HEK293T (cell line): ENCODE data around the gene COL5A1.
A peak's percentile ranks its signal among the peaks of the same experiment; 100 is the strongest.

Source experiments
- CTCF ChIA-PET: fragments of 350-600 bp; formaldehyde crosslinking; extraction: SDS; loops from one replicate; lab custom pipeline; 2021; ENCODE audit warnings: antibody characterized with exemption, inconsistent platforms; lab: Yijun Ruan, JAX
- POLR2A ChIA-PET: fragments of 350-600 bp; formaldehyde crosslinking; extraction: SDS; loops from one replicate; lab custom pipeline; 2020; ENCODE audit warnings: antibody characterized with exemption, inconsistent platforms; lab: Yijun Ruan, JAX
- DNase-seq: peaks from one replicate; pipeline ENCODE4 v3.0.0; 2012; ENCODE audit warnings: mixed read lengths; ENCODE audit errors: extremely low spot score
- ARNT ChIP-seq: fragments of 450-650 bp; IDR thresholded peaks from 2 replicates; pipeline ENCODE4 v1.6.1; 2017; ENCODE audit warnings: mild to moderate bottlenecking
- BHLHE40 ChIP-seq: fragments of 450-650 bp; IDR thresholded peaks from 2 replicates; pipeline ENCODE4 v1.6.1; 2016; ENCODE audit warnings: mild to moderate bottlenecking, moderate library complexity, borderline replicate concordance
- CTBP1 ChIP-seq: fragments of 450-650 bp; IDR thresholded peaks from 2 replicates; pipeline ENCODE4 v1.6.1; 2016; ENCODE audit warnings: borderline replicate concordance
- ELF4 ChIP-seq: fragments of 450-650 bp; IDR thresholded peaks from 2 replicates; pipeline ENCODE4 v1.6.1; 2017; ENCODE audit warnings: antibody characterized with exemption
- FOXA1 ChIP-seq: fragments of 450-650 bp; IDR thresholded peaks from 2 replicates; pipeline ENCODE4 v1.6.1; 2016; ENCODE audit warnings: mild to moderate bottlenecking
- FOXK2 ChIP-seq: fragments of 450-650 bp; IDR thresholded peaks from 2 replicates; pipeline ENCODE4 v1.6.1; 2016; ENCODE audit warnings: mild to moderate bottlenecking
- FOXM1 ChIP-seq: fragments of 450-650 bp; IDR thresholded peaks from 2 replicates; pipeline ENCODE4 v1.6.1; 2017; ENCODE audit warnings: mild to moderate bottlenecking, borderline replicate concordance
- HDGF ChIP-seq: fragments of 450-650 bp; IDR thresholded peaks from 2 replicates; pipeline ENCODE4 v1.6.1; 2017; ENCODE audit warnings: antibody characterized with exemption, borderline replicate concordance
- L3MBTL2 ChIP-seq: fragments of 450-650 bp; conservative IDR thresholded peaks from 2 replicates; pipeline ENCODE4 v1.6.1; 2016; ENCODE audit warnings: mild to moderate bottlenecking
- LEF1 ChIP-seq: fragments of 450-650 bp; IDR thresholded peaks from 2 replicates; pipeline ENCODE4 v1.6.1; 2017; ENCODE audit warnings: mild to moderate bottlenecking, borderline replicate concordance
- NFRKB ChIP-seq: fragments of 450-650 bp; IDR thresholded peaks from 2 replicates; pipeline ENCODE4 v1.6.1; 2016; ENCODE audit warnings: mild to moderate bottlenecking, moderate library complexity
- SP1 ChIP-seq: fragments of 450-650 bp; IDR thresholded peaks from 2 replicates; pipeline ENCODE4 v1.6.1; 2017
- SUZ12 ChIP-seq: fragments of 450-650 bp; IDR thresholded peaks from 2 replicates; pipeline ENCODE4 v1.6.1; 2016; ENCODE audit warnings: mild to moderate bottlenecking
- TARDBP ChIP-seq: fragments of 450-650 bp; IDR thresholded peaks from 2 replicates; pipeline ENCODE4 v1.6.1; 2016
- ZNF384 ChIP-seq: fragments of 450-650 bp; IDR thresholded peaks from 2 replicates; pipeline ENCODE4 v1.6.1; 2016
- TF ChIP-seq, protein P1 (sequence below): fragments of 450-650 bp; IDR thresholded peaks from 2 replicates; pipeline ENCODE4 v1.6.1; 2016

COL5A1 gene

DNA sequence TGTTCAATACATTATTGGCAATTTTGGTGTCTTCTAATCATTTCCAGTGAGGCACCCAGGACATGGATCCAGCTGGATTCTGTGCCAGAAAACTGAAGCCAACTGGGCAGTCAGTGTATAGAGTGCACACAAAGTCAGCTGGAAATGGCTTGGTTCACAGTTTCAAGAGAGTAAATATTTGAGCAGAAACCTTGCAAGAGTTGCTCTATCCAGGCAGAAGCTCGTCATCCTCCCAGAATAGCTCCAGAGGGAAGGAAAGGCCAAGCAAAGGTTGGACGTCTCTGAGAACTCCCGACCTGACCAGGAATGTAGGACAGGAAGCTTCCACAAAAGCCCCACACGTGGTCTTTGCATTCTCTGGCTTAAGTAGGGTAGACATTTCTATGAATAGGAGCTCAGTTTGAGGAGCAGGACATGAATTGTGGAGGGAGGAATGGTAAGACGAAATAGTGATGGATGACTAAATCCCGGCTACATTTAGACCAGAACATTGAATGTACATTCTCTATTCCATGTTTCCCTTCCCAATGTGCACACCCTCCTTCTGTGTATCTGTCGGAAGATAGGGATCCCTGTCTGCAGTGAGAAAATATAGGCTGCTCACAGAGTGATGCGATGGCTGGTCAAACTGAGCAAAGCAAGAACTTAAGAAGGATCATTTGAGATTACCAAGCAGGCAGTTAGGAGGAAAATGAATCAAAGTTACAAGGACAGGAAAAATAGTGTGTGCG lies 166.3 kb downstream of the COL5A1 start:
- CTCF ChIA-PET = no interaction called here
- TF ChIP-seq L3MBTL2 (no peak), NFRKB (no peak), ARNT (no peak), LEF1 (no peak), SUZ12 (no peak), FOXK2 (no peak), ELF4 (no peak)
- TF ChIP-seq, protein P1, sequence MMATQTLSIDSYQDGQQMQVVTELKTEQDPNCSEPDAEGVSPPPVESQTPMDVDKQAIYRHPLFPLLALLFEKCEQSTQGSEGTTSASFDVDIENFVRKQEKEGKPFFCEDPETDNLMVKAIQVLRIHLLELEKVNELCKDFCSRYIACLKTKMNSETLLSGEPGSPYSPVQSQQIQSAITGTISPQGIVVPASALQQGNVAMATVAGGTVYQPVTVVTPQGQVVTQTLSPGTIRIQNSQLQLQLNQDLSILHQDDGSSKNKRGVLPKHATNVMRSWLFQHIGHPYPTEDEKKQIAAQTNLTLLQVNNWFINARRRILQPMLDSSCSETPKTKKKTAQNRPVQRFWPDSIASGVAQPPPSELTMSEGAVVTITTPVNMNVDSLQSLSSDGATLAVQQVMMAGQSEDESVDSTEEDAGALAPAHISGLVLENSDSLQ = no peak
- DNase-seq = no peak
- POLR2A ChIA-PET = no interaction called here

DNA sequence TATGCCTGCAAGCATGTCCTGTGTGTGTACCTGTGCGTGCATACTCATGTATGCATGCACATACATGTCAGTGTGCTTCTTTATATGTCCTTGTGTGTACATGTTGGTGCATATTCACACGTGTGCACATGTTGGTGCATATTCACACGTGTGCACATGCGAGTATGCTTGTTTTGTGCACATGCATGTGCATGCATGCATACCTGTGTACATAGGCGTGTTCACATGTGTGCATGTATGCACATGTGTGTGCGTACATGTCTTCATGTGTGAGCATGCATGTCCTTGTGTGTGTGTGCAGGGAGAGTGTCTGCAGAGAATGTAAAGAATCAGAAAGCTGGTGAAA lies 166.8 kb downstream of the COL5A1 start:
- ChIA-PET CTCF (no interaction called here), POLR2A (no interaction called here)
- no peak for TF ChIP-seq ELF4
- no peak for TF ChIP-seq ARNT
- TF ChIP-seq SP1 = no peak
- no peak for TF ChIP-seq NFRKB
- TF ChIP-seq FOXM1 = no peak
- no peak for TF ChIP-seq BHLHE40
- TF ChIP-seq FOXA1 = no peak
- TF ChIP-seq CTBP1 = no peak
- no peak for TF ChIP-seq TARDBP
- no peak for TF ChIP-seq FOXK2
- no peak for TF ChIP-seq SUZ12
- TF ChIP-seq HDGF = no peak
- TF ChIP-seq L3MBTL2 = no peak
- TF ChIP-seq ZNF384 = no peak
- DNase-seq = no peak

DNA sequence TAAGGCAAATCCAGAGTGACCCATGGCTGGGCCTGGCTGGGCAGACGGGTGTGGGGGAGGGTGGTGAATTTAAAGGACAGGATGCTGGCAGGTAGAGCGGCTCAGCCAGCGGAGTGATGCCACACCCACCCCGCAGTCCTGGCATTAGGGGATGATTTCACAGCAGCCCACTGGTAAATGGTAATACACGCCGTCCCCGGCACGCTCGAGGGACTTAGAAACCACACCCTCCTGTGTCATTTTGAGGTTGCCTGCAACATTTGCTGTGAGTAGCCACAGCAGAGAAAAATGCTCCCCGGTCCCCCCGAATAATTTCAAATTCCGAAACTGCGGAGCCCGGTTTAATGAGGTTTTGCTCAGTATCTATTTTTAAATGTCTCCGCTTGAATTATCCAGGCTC lies 167.7 kb downstream of the COL5A1 start:
- no peak for DNase-seq
- TF ChIP-seq, protein P1 = no peak
- TF ChIP-seq ELF4 = no peak
- no peak for TF ChIP-seq BHLHE40
- TF ChIP-seq CTBP1 = no peak
- TF ChIP-seq SUZ12 = no peak
- no peak for TF ChIP-seq LEF1
- TF ChIP-seq FOXM1 = no peak
- no peak for TF ChIP-seq FOXA1
- TF ChIP-seq TARDBP = no peak
- TF ChIP-seq NFRKB = no peak
- no peak for TF ChIP-seq HDGF
- TF ChIP-seq L3MBTL2 = no peak
- no peak for TF ChIP-seq ARNT
- no peak for TF ChIP-seq ZNF384
- no peak for TF ChIP-seq SP1
- TF ChIP-seq FOXK2 = no peak
- ChIA-PET POLR2A (no interaction called here), CTCF (no interaction called here)

DNA sequence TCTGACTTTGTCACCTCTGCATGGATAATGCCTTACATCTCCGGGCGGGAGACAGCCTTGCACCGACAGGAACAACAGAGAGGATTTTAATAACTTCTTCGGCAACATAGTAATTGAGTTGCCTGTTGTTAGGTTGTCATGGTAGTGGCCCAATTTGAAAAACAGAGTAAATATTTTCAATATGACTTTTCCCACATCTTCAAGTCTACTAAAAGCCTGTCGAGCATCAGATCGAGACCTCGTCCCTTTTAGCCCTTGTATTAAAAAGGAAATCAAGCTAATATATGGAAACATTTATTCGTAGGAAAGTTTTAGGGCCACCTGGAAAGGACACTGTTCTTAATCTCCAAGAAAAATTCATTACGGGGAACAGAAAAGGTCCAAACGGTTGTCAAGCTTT lies 168.2 kb downstream of the COL5A1 start:
- CTCF ChIA-PET = no interaction called here
- POLR2A ChIA-PET = no interaction called here
- TF ChIP-seq ZNF384 (no peak), ELF4 (no peak), FOXK2 (no peak), LEF1 (no peak), HDGF (no peak), TARDBP (no peak), FOXA1 (no peak), L3MBTL2 (no peak), NFRKB (no peak), CTBP1 (no peak)
- TF ChIP-seq, protein P1 = no peak
- DNase-seq = no peak

DNA sequence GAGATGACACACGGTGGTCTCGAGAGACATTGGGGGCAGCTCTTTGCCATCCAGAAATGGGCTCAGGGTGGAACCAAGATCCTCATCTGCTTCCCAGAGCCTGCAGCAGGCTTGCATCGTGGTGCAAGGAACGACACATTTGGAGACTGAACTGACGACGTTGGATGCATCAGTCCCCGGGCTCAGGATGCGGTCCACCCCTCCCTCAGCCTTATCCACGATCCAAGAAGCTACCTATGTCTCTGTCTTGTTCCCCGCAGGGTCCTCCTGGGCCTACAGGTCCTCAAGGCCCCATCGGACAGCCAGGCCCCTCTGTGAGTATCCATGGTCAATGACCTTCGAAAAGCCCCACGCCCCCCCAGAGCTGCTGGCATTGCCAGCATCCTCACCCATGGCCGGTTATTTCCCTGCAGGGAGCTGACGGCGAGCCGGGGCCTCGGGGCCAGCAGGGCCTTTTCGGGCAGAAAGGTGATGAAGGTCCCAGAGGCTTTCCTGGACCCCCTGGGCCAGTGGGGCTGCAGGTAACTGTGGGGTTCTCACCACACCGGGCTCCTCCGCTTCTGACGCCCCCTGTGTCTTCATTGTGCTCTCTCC lies 169.6 kb downstream of the COL5A1 start:
- no peak for DNase-seq
- ChIA-PET CTCF (interaction anchor here (0.6 kb wide), 1 partner anchor 791 kb away, joined by 3 read pairs; no protein-coding TSS in a partner anchor), POLR2A (no interaction called here)
- TF ChIP-seq FOXA1 = no peak
- TF ChIP-seq CTBP1 = no peak
- TF ChIP-seq SP1 = no peak
- TF ChIP-seq HDGF = no peak
- no peak for TF ChIP-seq NFRKB
- no peak for TF ChIP-seq ELF4
- no peak for TF ChIP-seq FOXM1
- no peak for TF ChIP-seq BHLHE40

DNA sequence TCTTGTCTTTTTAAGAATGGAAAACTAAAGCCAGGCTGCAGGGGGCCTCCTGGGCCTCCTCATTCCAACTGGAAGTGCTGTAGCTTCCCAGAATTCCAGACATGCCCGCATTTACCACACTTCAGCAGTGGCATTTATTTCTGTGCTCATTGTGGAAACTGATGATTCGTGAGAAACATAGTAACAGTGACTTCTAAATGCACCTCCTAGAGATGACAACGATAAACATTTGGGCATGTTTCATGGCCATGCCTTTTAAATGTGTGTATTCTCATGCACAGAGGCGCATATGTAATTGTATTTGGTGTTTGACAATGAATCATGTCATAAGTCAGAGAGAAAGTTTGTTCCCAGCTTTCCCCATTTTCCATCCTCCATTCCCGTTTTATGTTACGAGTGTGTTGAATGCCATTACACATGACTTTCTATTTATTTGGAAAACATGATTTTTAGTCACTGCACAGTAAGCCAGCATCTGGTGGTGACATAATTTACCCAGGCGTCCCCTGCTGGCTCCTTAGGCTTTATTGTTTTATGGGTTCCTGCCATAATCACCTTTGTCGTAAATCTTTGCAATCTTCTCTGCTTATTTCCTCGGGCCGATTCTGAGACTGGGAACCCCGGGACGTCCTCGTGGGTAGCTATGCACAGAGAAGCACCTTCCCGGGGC lies 170.2 kb downstream of the COL5A1 start:
- DNase-seq = peak; percentile 38
- POLR2A ChIA-PET = no interaction called here
- TF ChIP-seq ZNF384 (no peak), ELF4 (no peak), FOXM1 (no peak), TARDBP (no peak), CTBP1 (peak; percentile 50; the same call in 1 of the 2 replicates), L3MBTL2 (no peak), ARNT (no peak), BHLHE40 (no peak)
- TF ChIP-seq, protein P1 = peak; percentile 85
- CTCF ChIA-PET = interaction anchor here (0.6 kb wide), 1 partner anchor 791 kb away, joined by 3 read pairs; no protein-coding TSS in a partner anchor
